CD1c-positive myeloid dendritic cell (primary cell): ENCODE results near the gene ABI3BP.

ENCODE experiments used
- DNase-seq: peaks from one replicate; pipeline ENCODE4 v3.0.0-alpha.2; 2016; ENCODE audit errors: extremely low spot score

The ABI3BP gene

DNA sequence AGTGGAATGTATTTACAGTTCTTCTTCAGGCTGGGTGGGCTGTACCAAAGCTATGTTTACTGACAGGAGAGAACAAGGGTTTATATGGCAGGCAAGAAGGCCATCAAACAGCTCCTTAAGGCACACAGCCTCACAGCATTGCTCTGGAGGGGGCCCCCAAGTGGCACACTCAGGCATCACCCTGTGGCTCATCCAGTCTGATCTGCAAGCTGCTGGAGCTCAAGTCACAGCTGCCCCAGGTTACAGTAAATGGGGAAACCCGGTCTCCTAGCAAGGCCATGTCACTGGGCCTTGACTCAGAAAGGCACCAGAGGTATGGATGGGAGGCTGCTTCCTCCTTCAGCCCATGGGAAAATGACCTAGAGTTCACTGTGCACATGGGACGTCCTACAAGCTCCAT is 216.5 kb downstream of the ABI3BP start:
- no peak for DNase-seq

DNA sequence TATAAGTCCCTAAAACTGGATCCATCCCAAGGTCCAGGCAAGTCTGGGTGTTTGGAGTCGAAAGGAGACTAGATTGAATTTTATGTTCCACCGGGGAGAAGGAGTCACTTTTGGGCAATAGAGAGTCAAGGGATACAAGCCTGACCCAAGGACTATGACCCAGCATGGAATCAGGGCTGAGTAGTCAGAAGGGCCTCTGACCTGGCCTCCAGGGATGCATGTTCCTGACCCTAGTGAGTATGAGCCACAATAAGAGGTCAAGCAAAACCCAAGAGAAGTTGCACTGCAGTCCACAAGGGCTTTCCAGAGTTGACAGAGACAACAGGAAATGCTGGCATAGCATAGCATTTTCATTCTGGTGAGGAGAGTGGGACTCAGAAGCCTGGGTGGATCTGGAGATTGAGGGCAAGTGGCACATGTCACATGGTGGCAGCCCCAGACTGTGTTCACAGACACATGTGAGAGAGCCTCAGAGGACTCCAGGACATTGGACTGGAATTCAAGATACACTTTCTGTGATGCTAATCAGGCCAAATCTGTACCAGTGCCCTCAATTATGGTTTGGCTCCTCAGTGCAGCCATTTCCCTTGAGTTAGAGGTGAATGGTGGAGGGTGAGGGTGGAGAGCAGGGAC is 217.0 kb downstream of the ABI3BP start:
- no peak for DNase-seq

DNA sequence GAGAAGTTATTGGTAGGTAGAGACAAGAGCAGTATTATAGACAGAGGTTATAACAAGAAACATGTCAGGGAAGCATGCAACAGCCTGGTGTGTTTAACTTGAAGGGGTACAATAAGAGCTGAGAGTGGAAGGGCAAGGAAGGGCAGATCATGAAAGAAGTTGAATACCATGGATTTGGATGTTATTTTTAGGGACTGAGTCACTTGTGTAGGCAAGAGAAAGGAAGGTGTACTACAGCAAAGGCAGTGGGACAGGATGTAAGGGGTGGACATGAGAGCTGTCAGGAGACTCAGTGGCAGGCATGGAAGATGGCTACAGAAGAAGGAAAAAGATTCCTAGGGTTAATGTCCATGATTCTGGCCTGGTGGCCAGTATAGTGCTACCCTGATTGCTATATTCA is 217.6 kb downstream of the ABI3BP start:
- no peak for DNase-seq

DNA sequence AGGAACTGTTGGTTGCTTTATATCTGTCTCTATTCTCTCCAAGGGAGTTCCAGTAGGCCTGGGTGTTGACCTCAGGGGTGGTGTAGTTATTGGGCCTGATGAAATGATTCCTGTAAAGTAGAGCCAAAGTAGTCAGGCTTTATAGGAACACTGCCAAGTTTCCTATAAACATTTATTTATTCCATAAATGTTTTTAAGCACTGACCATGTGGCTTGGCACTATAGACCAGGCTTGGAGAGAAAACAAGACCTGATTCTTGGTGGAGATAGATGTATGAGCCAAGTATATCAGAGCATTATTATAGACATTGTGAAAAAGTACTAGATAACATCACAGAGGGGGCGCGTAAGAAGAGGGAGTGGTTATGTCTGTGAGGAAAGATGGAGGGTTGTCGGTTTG is 218.0 kb downstream of the ABI3BP start:
- DNase-seq: no peak

DNA sequence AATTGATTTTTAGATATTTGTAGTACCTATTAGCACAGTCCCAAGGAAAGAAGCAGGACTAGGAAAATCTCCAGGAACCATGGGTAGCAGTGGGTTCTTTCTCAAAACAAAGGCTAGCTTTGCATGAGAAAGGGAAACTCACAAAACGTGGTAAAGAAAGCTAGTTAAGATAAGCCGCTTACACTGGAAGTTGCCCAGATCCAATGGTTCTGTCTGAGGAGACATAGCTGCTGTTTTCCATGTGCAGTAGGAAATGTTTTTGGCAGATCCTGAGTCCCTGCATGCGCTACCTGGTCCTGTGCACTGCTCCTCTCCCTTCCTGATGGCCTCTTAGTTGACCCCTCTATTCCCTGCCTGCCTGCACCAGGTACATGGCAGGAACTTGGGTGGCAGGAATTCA is 223.5 kb downstream of the ABI3BP start:
- DNase-seq: no peak

DNA sequence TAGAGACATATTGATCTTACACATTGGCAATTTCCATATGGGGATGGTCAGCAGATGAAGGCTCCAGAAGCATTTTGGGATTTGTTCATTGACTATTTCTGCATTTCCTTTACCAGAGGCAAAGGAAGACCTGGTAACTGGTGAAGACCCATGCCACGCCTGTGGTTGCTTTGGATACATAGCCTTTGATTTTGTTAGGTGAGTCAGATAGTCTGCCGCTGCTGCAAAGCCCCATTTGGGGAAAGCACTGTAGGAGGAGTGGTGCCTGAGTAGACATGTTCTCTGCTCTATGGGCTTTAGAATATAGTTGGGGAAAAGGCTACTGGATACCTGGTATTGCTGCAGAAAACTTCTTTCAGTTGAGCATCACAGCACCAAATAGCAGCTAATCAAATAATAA is 227.2 kb downstream of the ABI3BP start:
- no peak for DNase-seq

DNA sequence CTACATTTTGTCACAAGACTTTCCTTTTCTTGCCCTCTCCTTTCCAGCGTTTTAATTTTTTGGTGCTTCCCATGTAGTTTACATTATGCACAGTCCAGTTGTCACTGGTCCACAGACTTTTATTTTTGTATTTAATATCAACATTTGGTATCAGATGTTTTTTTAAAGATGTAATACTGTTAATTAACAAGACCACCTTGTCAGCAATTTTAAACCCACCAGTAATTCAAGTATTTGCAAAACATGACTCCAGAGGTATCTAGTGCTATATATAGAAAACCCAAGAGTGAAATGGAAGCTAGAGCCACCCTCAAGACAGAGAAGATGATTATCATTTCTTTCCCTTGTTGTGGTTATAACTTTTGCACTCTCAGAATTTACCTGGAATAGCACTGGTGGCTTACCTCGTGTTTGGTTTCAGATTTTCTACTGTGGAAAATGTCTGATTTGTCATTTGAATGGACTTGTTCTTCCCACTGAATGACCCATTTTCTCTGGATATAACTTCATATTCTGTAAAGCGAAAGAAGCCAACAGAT is 227.7 kb downstream of the ABI3BP start:
- no peak for DNase-seq

DNA sequence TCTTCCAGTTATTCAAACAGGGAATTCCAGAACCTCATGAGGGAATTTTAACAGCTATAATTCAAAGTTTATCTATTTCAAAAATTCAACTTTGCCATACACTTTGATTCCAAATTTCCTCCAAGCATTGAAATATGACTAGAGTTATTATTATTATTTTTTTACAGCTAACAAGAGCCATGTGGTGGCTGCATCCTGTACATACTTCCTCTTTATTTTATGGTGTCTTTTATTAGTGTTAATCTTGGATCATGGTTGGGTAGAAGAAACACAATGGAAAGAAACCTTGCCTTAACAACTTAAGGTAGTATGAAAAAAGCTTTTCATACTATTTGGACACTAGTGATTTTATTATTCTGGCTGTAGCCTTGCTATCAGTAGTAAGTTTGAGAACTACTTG is 231.3 kb downstream of the ABI3BP start:
- DNase-seq: no peak

DNA sequence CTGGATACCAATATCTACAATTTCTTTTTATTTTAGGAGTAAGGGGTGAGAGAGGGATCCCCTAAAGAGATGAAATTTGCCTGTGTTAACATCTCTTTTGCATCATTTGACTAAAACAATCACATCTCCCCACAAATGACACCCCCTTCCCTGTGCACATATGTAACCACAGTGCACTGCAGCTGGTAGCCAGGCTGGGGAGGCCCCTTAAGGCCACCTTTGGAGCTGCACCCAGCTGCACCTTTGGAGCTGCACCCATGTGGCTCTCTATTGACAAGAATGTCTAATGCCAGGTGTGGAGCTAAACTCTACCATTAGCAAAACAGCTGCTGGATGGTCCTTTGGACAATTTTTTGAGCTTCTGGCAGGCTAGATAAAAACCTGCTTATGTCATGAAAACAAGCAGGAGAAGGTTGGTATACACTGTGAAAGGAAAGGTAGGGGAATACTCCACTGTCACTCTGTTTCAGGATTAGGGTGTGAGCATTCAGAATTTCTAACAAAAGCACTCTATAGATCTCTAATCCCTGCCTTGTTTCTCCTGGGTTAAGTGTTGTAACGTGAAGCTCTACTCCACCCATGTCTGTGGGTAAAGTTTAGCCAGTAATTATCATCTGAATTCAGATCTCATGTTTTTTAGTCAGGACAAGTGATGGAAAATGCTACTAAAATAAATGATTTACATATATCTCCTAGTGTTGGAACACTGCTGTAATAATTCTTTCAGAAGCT is 231.8 kb downstream of the ABI3BP start:
- DNase-seq: no peak

DNA sequence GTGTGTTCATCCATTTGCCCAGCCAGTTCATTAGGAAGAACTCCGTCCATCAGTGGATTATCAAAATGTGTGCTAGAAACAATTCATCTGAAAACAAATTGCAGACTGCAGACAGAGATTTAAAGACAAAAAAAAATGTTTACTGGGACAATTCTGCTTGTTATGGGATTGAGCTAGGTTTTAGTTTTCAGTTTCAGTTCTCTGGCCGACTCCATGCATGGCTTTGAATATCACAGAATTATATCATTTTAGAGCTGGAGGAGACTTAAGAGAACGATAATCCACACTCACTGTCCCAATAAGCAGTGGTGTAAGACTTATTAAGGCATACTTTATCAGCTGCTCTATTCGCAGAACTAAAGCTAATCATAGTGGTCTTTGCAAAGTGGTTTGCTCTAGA is 232.8 kb downstream of the ABI3BP start:
- DNase-seq: no peak

DNA sequence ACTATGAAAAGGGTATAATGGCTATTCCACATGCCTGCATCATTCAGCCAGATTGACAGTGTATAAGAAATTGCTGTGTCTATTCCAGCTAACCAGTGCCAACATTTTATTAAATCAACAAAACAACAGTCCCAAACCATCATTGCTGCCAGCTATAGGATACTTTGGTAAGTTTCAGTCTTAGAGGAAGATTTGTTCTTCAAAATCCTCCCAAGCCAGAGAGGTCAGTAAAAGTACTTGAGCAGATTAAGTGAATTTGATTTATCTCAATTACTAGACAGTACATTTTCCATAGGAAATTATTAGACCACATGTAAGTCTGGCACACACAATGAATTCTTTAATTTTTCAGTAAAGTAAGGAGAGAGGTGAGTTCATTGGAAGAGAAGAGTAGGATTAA is 233.3 kb downstream of the ABI3BP start:
- DNase-seq: no peak

DNA sequence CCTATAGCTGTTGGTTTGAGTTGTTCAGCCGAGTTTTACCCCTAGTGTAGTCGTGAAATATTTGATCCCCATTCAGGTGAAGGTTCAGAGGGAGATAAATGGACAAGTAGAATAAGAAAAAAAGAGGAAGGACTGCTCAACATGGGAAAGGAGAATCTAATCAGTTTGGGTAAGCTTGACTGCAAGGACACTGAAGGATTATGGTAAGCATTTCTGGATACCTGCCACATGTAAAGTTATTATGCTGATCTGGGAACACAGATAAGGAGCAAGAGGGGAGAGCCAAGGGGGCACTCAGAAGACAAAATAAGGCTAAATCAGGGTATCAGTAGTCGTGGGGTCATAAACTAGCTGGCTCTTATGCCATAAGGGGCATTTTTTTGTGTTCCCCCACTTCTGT is 234.1 kb downstream of the ABI3BP start:
- DNase-seq: no peak

DNA sequence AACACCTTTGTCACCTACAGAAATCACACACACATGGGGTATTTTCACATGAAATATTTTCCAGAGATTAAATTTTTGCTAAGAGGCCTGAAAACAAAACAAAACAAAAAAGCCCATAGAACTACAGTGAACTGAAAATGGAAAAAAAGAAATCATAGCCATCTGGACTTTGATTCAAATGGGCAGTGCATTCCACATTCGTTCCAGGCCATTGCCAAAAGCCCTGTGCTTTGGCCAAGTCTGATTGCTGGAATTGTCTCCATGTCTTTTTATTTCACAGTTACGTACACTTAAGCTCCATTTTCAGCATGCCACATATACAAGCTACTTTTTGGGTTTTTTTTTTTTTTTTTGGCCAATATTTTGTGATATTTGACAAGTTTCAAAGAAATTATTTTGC is 236.8 kb downstream of the ABI3BP start:
- DNase-seq: no peak

DNA sequence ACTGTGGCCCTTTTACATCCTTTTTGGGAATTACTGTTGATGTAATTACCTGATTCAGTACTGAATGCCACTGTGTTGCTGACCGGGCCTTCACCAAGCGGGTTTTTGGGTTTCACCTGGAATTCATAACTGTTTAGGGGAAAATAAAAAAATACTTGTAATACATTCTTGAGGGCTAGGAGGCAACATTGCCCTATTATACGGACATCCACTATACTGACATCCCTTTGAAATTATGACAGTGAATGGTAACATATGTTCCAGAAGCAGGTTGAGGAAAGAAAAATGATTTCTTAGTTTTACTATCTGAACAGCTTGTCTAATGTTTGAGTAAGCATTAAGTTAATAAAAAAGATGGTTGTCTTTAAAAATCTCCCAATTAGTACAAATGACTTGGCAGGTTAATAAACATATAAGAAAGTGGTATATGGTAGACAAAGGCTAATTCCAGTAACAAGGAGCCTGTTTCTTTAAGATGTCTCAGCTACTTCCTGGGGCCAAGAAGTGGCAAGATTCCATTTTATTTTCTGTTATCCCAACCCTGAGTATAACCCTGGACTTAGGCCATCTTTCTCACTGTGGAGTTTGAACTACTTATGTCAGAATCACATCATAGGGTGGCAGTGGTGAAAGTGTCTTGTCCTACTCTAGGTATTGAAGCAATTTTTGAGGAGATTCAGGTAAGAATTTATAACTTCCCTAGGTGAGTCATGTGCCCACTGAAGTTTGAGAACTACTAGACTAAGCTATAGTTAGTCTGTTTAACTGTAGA is 238.5 kb downstream of the ABI3BP start:
- no peak for DNase-seq

DNA sequence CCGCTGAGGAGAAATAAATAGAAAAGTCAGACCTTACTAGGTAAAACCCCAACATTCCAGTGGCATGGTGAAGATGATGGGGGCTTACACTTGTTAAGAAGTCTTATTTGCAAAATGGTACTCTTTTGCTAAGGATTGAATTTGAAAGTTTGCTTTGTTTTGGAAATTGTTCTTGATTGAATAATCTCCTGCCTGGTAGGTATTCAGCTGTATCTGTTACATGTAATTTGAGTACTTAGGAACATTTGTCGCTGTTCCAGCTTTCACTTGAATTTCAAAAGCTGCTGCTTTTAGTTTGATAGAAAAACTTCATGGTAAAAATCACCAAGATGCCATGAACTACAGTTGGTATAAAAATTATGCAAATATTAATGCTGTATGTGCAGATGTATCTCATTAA is 239.4 kb downstream of the ABI3BP start:
- no peak for DNase-seq

DNA sequence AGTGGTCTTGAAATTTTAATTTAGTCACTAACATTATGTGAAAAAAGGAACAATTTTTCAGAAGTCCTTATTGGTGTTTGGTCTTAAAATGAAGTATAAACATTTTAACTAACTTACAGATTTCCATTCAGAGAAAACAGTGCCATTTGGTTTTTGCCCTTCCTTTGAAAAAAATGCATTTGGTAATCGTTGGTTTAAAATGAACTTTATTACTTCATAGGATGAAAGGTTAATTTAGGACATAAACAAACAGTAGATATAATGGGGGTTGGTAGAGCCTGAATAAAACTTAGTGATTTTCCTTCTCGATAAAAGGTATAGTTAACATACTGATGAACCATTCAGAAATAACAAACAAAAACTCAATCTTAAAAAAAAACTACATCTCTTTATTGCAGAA is 244.3 kb downstream of the ABI3BP start:
- DNase-seq: no peak

DNA sequence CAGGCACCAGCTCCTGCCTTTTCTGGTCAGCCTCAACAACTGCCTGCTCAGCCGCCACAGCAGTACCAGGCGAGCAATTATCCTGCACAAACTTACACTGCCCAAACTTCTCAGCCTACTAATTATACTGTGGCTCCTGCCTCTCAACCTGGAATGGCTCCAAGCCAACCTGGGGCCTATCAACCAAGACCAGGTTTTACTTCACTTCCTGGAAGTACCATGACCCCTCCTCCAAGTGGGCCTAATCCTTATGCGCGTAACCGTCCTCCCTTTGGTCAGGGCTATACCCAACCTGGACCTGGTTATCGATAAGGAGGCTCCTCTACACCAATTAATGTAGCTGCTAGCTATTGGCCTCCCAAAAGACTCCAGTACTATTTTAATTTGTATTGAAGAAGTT is 245.0 kb downstream of the ABI3BP start:
- DNase-seq: no peak

DNA sequence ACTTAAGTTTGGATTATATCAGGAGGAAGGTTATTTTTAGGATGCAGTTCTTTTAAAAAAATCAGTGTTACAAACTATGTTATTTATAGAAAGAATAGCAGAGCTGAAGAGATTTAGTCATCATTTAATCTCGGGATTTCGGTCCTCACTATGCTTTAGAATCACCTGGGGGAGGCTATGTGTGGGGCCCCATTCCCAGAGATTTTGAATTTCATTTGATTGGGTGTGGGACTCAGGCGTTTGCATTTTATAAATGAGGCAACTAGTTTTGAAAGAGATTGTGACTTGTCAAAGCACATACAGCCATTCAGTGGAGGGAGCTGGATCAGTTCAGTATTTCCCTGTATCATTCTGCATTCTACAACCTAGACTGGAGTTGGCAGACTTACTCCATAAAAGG is 247.1 kb downstream of the ABI3BP start:
- no peak for DNase-seq

DNA sequence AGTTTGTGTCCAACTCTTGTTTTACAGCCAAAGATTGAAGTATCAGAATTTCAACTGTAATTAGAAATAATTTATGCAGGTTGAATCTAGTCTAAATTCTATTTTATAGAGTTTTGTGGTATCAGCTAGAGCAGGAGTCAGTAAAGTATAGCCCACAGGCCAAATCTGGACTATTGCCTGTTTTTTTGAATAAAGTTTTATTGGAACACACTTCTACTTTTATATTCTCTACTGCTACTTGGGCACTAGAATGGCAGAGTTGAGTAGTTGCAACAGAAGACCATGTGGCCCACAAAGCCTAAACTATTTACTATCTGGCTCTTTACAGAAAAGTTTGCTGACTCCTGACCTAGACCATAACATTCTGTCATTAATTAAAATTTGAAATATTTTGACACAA is 247.6 kb downstream of the ABI3BP start:
- DNase-seq: no peak

DNA sequence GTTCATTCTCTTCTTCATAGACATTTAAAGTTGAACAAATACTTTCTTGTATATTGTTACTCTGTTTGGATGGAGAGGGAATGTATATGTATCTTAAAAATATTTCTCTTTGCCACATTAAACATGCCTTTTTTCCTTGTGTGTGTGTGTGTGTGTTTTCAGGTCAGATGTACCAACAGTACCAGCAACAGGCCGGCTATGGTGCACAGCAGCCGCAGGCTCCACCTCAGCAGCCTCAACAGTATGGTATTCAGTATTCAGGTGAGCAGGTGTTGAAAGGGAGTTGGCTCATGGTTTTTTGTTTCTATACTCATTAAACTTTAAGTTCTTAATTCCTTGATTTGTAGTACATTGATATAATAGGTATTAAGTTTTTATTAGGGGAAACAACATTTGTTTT is 248.6 kb downstream of the ABI3BP start:
- DNase-seq: no peak

DNA sequence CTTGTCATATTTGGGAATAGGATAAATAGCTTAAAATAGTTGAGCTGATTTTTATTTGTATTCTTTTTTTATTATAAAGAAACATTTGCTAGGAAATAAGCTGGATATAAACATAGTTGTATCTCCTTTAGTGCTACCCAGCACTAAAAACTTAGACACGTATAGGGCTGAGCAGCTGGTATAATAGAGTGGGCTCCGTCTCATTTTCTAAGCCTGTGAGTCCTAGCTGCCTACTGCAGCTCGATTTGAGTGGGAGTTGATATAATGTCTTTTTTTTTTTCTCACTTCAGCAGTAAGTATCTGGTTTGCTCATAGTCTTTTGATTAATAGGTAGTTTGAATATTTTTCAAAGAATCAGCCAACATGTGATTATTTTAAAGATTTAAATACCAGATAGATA is 249.7 kb downstream of the ABI3BP start:
- DNase-seq: no peak

DNA sequence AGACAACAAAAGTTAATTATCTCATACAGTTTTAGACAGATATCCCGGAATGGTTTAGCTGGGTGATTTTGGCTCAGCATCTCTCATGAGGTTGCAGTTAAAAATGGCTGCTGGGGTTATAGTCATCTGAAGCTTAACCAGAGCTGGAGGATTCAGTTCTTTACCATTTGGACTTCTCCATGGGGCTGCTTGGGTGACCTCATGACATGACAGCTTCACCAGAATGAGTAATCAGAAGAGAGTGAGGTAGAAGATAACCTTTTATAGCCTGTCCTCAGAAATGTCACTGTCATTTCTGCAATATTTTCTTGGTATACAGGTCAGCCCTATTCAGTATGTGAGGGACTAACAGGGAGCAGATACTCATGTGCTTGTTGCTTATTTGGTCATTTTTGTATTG is 253.0 kb downstream of the ABI3BP start:
- no peak for DNase-seq

DNA sequence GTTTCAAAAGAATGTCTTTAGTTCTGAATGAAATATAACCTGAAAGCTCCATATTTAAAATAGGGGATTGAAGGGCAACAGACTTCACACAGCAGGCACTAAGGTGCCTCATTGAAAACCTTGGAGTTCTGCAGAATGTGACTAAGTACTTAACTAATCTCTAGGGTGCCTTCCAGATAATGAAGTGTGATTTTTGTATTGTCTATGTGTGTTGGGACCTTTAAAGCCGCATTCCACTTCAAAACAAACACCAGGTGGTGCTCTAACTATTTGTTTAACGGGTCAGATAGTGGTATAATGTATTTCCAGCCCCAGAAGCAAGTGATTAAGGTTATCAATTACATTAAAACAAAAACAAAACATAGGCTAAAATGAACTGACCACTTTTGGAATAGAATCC is 255.9 kb downstream of the ABI3BP start:
- DNase-seq: no peak
